Hippocampal formation (tissue), 2 donors: ENCODE measurements around the gene NTN4.
"Not testable (repeated sequence)": the region's sequence is repeated elsewhere in the genome, so short reads cannot be mapped to it uniquely, and the experiment has no call there.

ENCODE experiments used
- DNase-seq, 2 donors: peaks; one replicate each; lab custom pipeline; 2025; lab: John Stamatoyannopoulos, UW

The NTN4 gene

GRCh38 chr12:95709152-95709551 lies 81.4 kb downstream of the NTN4 start:
- DNase-seq, result no peak

- DNase-seq, result no peak
These were observed 85.4 kb downstream of the NTN4 start for GRCh38 chr12:95705143-95705542.

GRCh38 chr12:95703986-95704385 lies 86.6 kb downstream of the NTN4 start:
- DNase-seq, result no peak

GRCh38 chr12:95701722-95702418 lies 88.7 kb downstream of the NTN4 start:
- no peak for DNase-seq

- no peak for DNase-seq
These were observed 89.3 kb downstream of the NTN4 start for GRCh38 chr12:95701275-95701674.

GRCh38 chr12:95700316-95700785 lies 90.2 kb downstream of the NTN4 start:
- no peak for DNase-seq

- no peak for DNase-seq
These were observed 91.0 kb downstream of the NTN4 start for GRCh38 chr12:95699579-95699978.

- no peak for DNase-seq
These were observed 96.4 kb downstream of the NTN4 start for GRCh38 chr12:95694136-95694535.

GRCh38 chr12:95693689-95694088 lies 96.9 kb downstream of the NTN4 start:
- no peak for DNase-seq

- DNase-seq, result no peak
These were observed 99.5 kb downstream of the NTN4 start for GRCh38 chr12:95690861-95691635.

GRCh38 chr12:95687937-95688336 lies 102.6 kb downstream of the NTN4 start:
- DNase-seq, result no peak

GRCh38 chr12:95683418-95683817 lies 107.1 kb downstream of the NTN4 start:
- DNase-seq, result no peak

GRCh38 chr12:95681210-95681765 lies 109.3 kb downstream of the NTN4 start:
- no peak for DNase-seq

- no peak for DNase-seq
These were observed 111.9 kb downstream of the NTN4 start for GRCh38 chr12:95678684-95679083.

GRCh38 chr12:95677782-95678181 lies 112.8 kb downstream of the NTN4 start:
- not testable (repeated sequence) for DNase-seq

GRCh38 chr12:95674631-95675030 lies 115.9 kb downstream of the NTN4 start:
- DNase-seq, result no peak

- DNase-seq, result no peak
These were observed 116.4 kb downstream of the NTN4 start for GRCh38 chr12:95674163-95674562.

GRCh38 chr12:95673576-95673975 lies 117.0 kb downstream of the NTN4 start:
- DNase-seq, result no peak

- DNase-seq, result no peak
These were observed 118.4 kb downstream of the NTN4 start for GRCh38 chr12:95672166-95672565.

GRCh38 chr12:95671265-95671664 lies 119.3 kb downstream of the NTN4 start:
- no peak for DNase-seq

- no peak for DNase-seq
These were observed 127.0 kb downstream of the NTN4 start for GRCh38 chr12:95663525-95663924.

- DNase-seq, result no peak
These were observed 129.2 kb downstream of the NTN4 start for GRCh38 chr12:95661360-95661759.

GRCh38 chr12:95658386-95658785 lies 132.2 kb downstream of the NTN4 start:
- DNase-seq, result no peak
